Body of pancreas (tissue), 4 donors: ENCODE measurements around the gene R3HDM2. TPM values are rescaled to one million over a fixed set of nuclear protein-coding genes. Genes with fewer than 3 reads are reported as not detected.

ENCODE experiments used
- ATAC-seq: fragments of 150-250 bp; one replicate; pipeline ENCODE4 v1.9.1; 2016
- DNase-seq, 4 donors: peaks; one replicate each; pipeline ENCODE4 v3.0.0-alpha.2; 2019
- H3K27ac ChIP-seq, 4 donors: fragments of 200-600 bp; sonication (generic); 1 replicate in 3 of 4; 2 replicates in 1 of 4; pipeline versions ENCODE4 v1.5.1 to v1.6.1; 2016 to 2019; ENCODE audit warnings: mild to moderate bottlenecking in 1 of 4, mixed read lengths in 1 of 4, moderate library complexity in 1 of 4
- H3K27me3 ChIP-seq, 2 donors: fragments of 200-600 bp; sonication (generic); one replicate each; pipeline ENCODE4 v1.6.0; 2016; ENCODE audit warnings: mild to moderate bottlenecking in 1 of 2
- H3K36me3 ChIP-seq, 2 donors: fragments of 200-600 bp; sonication (generic); replicated peaks in 1 of 2; 2 replicates each; pipeline ENCODE4 v1.5.1; 2016; ENCODE audit warnings: low read depth in 2 of 2; ENCODE audit not compliant: insufficient read depth in 1 of 2
- H3K4me1 ChIP-seq: fragments of 200-600 bp; sonication (generic); one replicate; pipeline ENCODE4 v1.6.0; 2016
- H3K4me3 ChIP-seq, 2 donors: fragments of 200-600 bp; sonication (generic); 1 replicate in 1 of 2; 2 replicates in 1 of 2; pipeline ENCODE4 v1.5.1; 2016 to 2019
- H3K9me3 ChIP-seq, 3 donors: fragments of 200-600 bp; sonication (generic); 1 replicate in 2 of 3; 2 replicates in 1 of 3; pipeline ENCODE4 v1.5.1; 2016
- CTCF ChIP-seq, 7 experiments: fragments of 450-650 bp in 4 of 7; fragments of 200-600 bp in 3 of 7; sonication (generic) in 3 of 7; IDR thresholded peaks; one replicate each; pipeline ENCODE4 v1.5.1; 2016 to 2019; ENCODE audit warnings: antibody characterized with exemption in 7 of 7
- POLR2A ChIP-seq, 3 donors: fragments of 450-650 bp; IDR thresholded peaks; one replicate each; pipeline ENCODE4 v1.6.1; 2016; ENCODE audit warnings: antibody characterized with exemption in 3 of 3, mild to moderate bottlenecking in 2 of 3
- WGBS, 2 donors: methylation state at CpG; one replicate each; pipeline ENCODE4 v1.1.5; 2017; 5-methylcytosine and 5-hydroxymethylcytosine counted together
- intact Hi-C: fragments of 100-400 bp; cut with DNase I; formaldehyde crosslinking; loops from one replicate; pipeline ENCODE4 v1.15.1; 2023
- total RNA-seq, 2 donors: library from RNA; depleted of rRNA; stranded (reverse); fragments of >200 nt; gene quantifications; one replicate each; pipeline ENCODE4 v1.1.0, GENCODE V29; 2016

R3HDM2 gene
- total RNA-seq, 2 donors from 2014 or later, result 16.1 to 41.9 TPM

- no peak for DNase-seq
- Histone ChIP-seq H3K36me3 (no peaks in the 10 kb centered on the region), H3K9me3 (no peaks in the 10 kb centered on the region), H3K4me1 (peaks cover 15% of the 10 kb centered on the region), H3K27me3 (peaks cover 0 to 17% of the 10 kb centered on the region in 2 donors), H3K4me3 (no peak overlapping the region), H3K27ac (no peak overlapping the region)
- intact Hi-C loops, result no loop called here
- WGBS, 2 donors, result 69 to 80% methylated on average over 8 of the region's 8 CpGs
- no peak for ATAC-seq
- TF ChIP-seq CTCF (IDR thresholded peaks at IDR 0.05), result no peak
- no peak for TF ChIP-seq POLR2A (IDR thresholded peaks at IDR 0.05)
Measured at GRCh38 chr12:57474430-57474829, 43.6 kb upstream of the R3HDM2 start.

- DNase-seq (no peak), ATAC-seq (no peak)
- peaks cover 0 to 17% of the 10 kb centered on the region in 2 donors for H3K27me3 ChIP-seq
- 80 to 92% methylated on average over 5 of the region's 5 CpGs for WGBS, 2 donors
- no peak overlapping the region for H3K27ac ChIP-seq
- intact Hi-C loops, result no loop called here
- no peaks in the 10 kb centered on the region for H3K9me3 ChIP-seq
- H3K4me1 ChIP-seq, result peaks cover 15% of the 10 kb centered on the region
- TF ChIP-seq POLR2A (IDR thresholded peaks at IDR 0.05), result no peak
- TF ChIP-seq CTCF (IDR thresholded peaks at IDR 0.05), result no peak
- no peaks in the 10 kb centered on the region for H3K36me3 ChIP-seq
- no peak overlapping the region for H3K4me3 ChIP-seq
Measured at GRCh38 chr12:57473886-57474285, 43.0 kb upstream of the R3HDM2 start.

GRCh38 chr12:57473392-57473791 lies 42.5 kb upstream of the R3HDM2 start:
- Histone ChIP-seq H3K36me3 (no peaks in the 10 kb centered on the region), H3K27ac (no peak overlapping the region), H3K4me1 (peaks cover 15% of the 10 kb centered on the region), H3K27me3 (peaks cover 0 to 17% of the 10 kb centered on the region in 2 donors), H3K9me3 (no peaks in the 10 kb centered on the region), H3K4me3 (no peak overlapping the region)
- TF ChIP-seq CTCF (IDR thresholded peaks at IDR 0.05) (no peak), POLR2A (IDR thresholded peaks at IDR 0.05) (no peak)
- ATAC-seq (peak; percentile 73), DNase-seq (peak in 2 of 4 donors; percentile 37 to 43)
- 37 to 41% methylated on average over 3 of the region's 3 CpGs for WGBS, 2 donors
- intact Hi-C loops, result no loop called here

GRCh38 chr12:57472391-57472790 lies 41.5 kb upstream of the R3HDM2 start:
- peaks cover 15% of the 10 kb centered on the region for H3K4me1 ChIP-seq
- ATAC-seq (no peak), DNase-seq (no peak)
- TF ChIP-seq CTCF (IDR thresholded peaks at IDR 0.05) (no peak), POLR2A (IDR thresholded peaks at IDR 0.05) (no peak)
- no peak overlapping the region for H3K27ac ChIP-seq
- no peak overlapping the region for H3K4me3 ChIP-seq
- no peaks in the 10 kb centered on the region for H3K36me3 ChIP-seq
- peaks cover 0 to 17% of the 10 kb centered on the region in 2 donors for H3K27me3 ChIP-seq
- no peaks in the 10 kb centered on the region for H3K9me3 ChIP-seq
- intact Hi-C loops, result no loop called here
- WGBS, 2 donors, result 80 to 84% methylated on average over 3 of the region's 3 CpGs

GRCh38 chr12:57471661-57472060 lies 40.8 kb upstream of the R3HDM2 start:
- peaks cover 0 to 15% of the 10 kb centered on the region in 2 donors for H3K27me3 ChIP-seq
- no peak overlapping the region for H3K27ac ChIP-seq
- no peaks in the 10 kb centered on the region for H3K9me3 ChIP-seq
- 75% methylated on average over 3 of the region's 3 CpGs; no CpG with 5 or more reads in 1 of the 2 donors for WGBS, 2 donors
- intact Hi-C loops, result no loop called here
- no peak for TF ChIP-seq POLR2A (IDR thresholded peaks at IDR 0.05)
- no peak for TF ChIP-seq CTCF (IDR thresholded peaks at IDR 0.05)
- ATAC-seq (no peak), DNase-seq (no peak)
- no peak overlapping the region for H3K4me3 ChIP-seq
- H3K4me1 ChIP-seq, result peaks cover 15% of the 10 kb centered on the region
- no peaks in the 10 kb centered on the region for H3K36me3 ChIP-seq
